ENCODE measurements around the gene SPANXN3.
"Not testable (repeated sequence)": the region's sequence is repeated elsewhere in the genome, so short reads cannot be mapped to it uniquely, and the experiment has no call there.

The SPANXN3 gene, protein sequence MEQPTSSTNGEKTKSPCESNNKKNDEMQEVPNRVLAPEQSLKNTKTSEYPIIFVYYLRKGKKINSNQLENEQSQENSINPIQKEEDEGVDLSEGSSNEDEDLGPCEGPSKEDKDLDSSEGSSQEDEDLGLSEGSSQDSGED

DNA sequence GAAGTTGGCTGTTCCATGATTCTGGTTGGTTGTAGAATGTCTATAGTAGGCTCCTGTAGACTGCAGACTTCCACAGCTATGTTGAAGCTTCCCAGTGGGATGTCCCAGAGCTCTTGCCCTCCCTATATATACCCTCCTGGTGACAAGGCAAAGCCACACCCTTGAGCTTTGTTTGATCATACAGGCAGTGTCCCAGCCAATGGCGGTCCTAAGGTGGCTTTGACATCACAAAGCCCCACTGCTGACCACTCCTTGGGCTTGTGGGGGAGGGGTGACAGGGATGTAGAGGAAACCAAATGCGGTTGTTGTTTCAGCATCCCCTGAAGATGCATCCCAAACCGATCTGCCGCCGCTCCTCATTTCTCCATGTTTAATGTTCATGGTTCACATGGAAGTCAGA, at the start of gene SPANXN3:
Gene SPANXN3 (minus strand): TSS at position 101 of the 400 bp plus-strand sequence. CDS start 84 bp downstream, at position 17.
- H2AFZ ChIP-seq (ENCODE audit: low read depth); H3K4me1 ChIP-seq (ENCODE audit: low read depth, poor library complexity, severe bottlenecking); H3K4me2 ChIP-seq; H3K4me3 ChIP-seq (IDR thresholded peaks at IDR 0.05; ENCODE audit: insufficient read depth, low read depth, low read length); H3K27me3 ChIP-seq (ENCODE audit: insufficient read depth, low read depth); H3K79me2 ChIP-seq (ENCODE audit: insufficient read depth, low read depth); H4K20me1 ChIP-seq (ENCODE audit: insufficient read depth); H3K27ac ChIP-seq; H3K36me3 ChIP-seq (ENCODE audit: insufficient read depth); H3K9ac ChIP-seq: not testable (repeated sequence)

DNA sequence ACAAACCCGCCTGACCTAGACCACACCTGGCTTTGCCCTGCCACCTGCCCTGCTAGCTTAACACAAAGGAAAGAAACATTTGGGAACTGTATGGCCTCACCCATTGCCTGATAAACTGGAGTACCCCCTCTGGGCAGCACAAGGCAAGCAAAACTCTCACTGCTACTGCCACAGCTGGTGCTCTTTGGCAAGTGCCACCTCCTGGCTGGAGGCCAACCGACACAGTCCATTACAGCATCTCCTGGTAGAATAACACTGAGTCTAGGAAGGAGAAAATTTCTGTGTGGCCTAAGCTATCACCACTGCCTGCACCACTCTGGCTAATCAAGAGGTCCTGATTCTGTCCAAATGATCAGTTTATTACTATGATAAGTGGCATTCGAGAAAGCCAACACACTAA, 18.9 kb upstream of the SPANXN3 start:
- H2AFZ ChIP-seq (ENCODE audit: low read depth), result no peak overlapping the region
- H3K4me2 ChIP-seq, result no peak overlapping the region
- H3K36me3 ChIP-seq (ENCODE audit: insufficient read depth), result no peaks in the 10 kb centered on the region
- TF ChIP-seq, protein P1, sequence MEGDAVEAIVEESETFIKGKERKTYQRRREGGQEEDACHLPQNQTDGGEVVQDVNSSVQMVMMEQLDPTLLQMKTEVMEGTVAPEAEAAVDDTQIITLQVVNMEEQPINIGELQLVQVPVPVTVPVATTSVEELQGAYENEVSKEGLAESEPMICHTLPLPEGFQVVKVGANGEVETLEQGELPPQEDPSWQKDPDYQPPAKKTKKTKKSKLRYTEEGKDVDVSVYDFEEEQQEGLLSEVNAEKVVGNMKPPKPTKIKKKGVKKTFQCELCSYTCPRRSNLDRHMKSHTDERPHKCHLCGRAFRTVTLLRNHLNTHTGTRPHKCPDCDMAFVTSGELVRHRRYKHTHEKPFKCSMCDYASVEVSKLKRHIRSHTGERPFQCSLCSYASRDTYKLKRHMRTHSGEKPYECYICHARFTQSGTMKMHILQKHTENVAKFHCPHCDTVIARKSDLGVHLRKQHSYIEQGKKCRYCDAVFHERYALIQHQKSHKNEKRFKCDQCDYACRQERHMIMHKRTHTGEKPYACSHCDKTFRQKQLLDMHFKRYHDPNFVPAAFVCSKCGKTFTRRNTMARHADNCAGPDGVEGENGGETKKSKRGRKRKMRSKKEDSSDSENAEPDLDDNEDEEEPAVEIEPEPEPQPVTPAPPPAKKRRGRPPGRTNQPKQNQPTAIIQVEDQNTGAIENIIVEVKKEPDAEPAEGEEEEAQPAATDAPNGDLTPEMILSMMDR (conservative IDR thresholded peaks at IDR 0.05; ENCODE audit: low read depth, low read length), result no peak
- H3K4me3 ChIP-seq (IDR thresholded peaks at IDR 0.05; ENCODE audit: insufficient read depth, low read depth, low read length), result no peak overlapping the region
- no peak overlapping the region for H3K9ac ChIP-seq
- H3K27ac ChIP-seq, result no peak overlapping the region
- H4K20me1 ChIP-seq (ENCODE audit: insufficient read depth), result no peaks in the 10 kb centered on the region
- no peaks in the 10 kb centered on the region for H3K4me1 ChIP-seq (ENCODE audit: low read depth, poor library complexity, severe bottlenecking)
- H3K79me2 ChIP-seq (ENCODE audit: insufficient read depth, low read depth), result no peaks in the 10 kb centered on the region
- H3K27me3 ChIP-seq (ENCODE audit: insufficient read depth, low read depth), result no peaks in the 10 kb centered on the region

DNA sequence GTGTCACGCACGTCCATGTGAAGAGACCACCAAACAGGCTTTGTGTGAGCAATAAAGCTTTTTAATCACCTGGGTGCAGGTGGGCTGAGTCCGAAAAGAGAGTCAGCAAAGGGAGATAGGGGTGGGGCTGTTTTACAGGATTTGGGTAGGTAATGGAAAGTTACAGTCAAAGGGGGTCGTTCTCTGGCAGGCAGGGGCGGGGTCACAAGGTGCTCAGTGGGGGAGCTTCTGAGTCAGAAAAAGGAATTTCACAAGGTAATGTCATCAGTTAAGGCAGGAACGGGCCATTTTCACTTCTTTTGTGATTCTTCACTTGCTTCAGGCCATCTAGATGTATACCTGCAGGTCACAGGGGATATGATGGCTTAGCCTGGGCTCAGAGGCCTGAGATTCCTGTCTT, 15.1 kb downstream of the SPANXN3 start:
- not testable (repeated sequence) for H3K9ac ChIP-seq; H4K20me1 ChIP-seq (ENCODE audit: insufficient read depth); H2AFZ ChIP-seq (ENCODE audit: low read depth)

DNA sequence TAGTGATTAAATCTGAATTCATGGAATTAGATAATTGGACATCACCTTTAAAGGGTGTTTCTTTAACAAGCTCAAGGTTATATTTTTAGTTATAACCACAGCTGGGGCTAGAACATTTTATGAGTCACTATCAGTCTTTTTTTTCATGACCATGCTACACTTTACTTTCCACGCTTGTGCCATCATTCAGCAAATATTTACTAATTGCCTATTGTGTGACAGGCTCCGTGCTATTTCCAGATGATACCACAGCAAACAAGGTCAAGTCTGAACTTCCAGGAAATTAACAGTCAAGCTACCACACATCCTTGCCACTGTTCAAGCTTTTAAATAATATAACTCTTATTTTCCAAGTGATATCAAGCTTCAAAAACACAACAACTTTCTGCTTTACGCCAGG, 16.5 kb downstream of the SPANXN3 start:
- no peak overlapping the region for H2AFZ ChIP-seq (ENCODE audit: low read depth)
- no peaks in the 10 kb centered on the region for H3K36me3 ChIP-seq (ENCODE audit: insufficient read depth)
- no peak overlapping the region for H3K4me3 ChIP-seq (IDR thresholded peaks at IDR 0.05; ENCODE audit: insufficient read depth, low read depth, low read length)
- H3K4me2 ChIP-seq, result no peak overlapping the region
- H3K4me1 ChIP-seq (ENCODE audit: low read depth, poor library complexity, severe bottlenecking), result no peaks in the 10 kb centered on the region
- TF ChIP-seq, protein P1 (conservative IDR thresholded peaks at IDR 0.05; ENCODE audit: low read depth, low read length), result no peak
- H3K9ac ChIP-seq, result no peak overlapping the region
- H3K79me2 ChIP-seq (ENCODE audit: insufficient read depth, low read depth), result no peaks in the 10 kb centered on the region
- no peak overlapping the region for H3K27ac ChIP-seq
- no peaks in the 10 kb centered on the region for H3K27me3 ChIP-seq (ENCODE audit: insufficient read depth, low read depth)
- no peaks in the 10 kb centered on the region for H4K20me1 ChIP-seq (ENCODE audit: insufficient read depth)

More for the DNA sequence above, 15.1 kb downstream of the SPANXN3 start:
- H3K27ac ChIP-seq; H3K27me3 ChIP-seq (ENCODE audit: insufficient read depth, low read depth); H3K79me2 ChIP-seq (ENCODE audit: insufficient read depth, low read depth); H3K4me1 ChIP-seq (ENCODE audit: low read depth, poor library complexity, severe bottlenecking); H3K36me3 ChIP-seq (ENCODE audit: insufficient read depth); H3K4me3 ChIP-seq (IDR thresholded peaks at IDR 0.05; ENCODE audit: insufficient read depth, low read depth, low read length); H3K4me2 ChIP-seq: not testable (repeated sequence)

DNA sequence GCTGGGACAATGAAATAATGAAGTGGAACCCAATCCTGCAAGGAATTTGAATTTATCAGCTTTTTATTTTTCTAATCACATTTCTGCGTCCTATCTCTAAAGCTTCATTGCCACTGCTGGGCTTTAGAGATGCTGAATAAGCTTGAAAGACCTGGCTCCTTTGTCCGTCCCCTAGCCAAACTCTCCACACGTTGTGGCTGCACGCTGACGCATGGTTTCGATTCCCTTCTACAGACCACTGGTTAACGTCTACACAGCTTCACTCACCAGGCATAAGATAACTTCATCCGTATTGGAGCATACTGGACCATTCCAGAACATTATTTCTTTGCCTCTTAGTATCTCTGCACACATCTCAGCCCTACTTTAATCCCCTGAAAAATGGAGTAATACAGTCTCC, 31.2 kb downstream of the SPANXN3 start:
- Histone ChIP-seq H2AFZ (ENCODE audit: low read depth) (no peak overlapping the region), H3K4me3 (IDR thresholded peaks at IDR 0.05; ENCODE audit: insufficient read depth, low read depth, low read length) (no peak overlapping the region), H3K79me2 (ENCODE audit: insufficient read depth, low read depth) (no peaks in the 10 kb centered on the region), H3K36me3 (ENCODE audit: insufficient read depth) (no peaks in the 10 kb centered on the region), H3K27ac (no peak overlapping the region), H3K27me3 (ENCODE audit: insufficient read depth, low read depth) (no peaks in the 10 kb centered on the region), H4K20me1 (ENCODE audit: insufficient read depth) (no peaks in the 10 kb centered on the region), H3K4me2 (no peak overlapping the region), H3K4me1 (ENCODE audit: low read depth, poor library complexity, severe bottlenecking) (no peaks in the 10 kb centered on the region), H3K9ac (no peak overlapping the region)
- TF ChIP-seq, protein P1 (conservative IDR thresholded peaks at IDR 0.05; ENCODE audit: low read depth, low read length), result no peak

All from KMS-11 (cell line).